HAP-1 (cell line): ENCODE results near the gene PTP4A2.

Experiments
- DNase-seq, 2 experiments: peaks; one replicate each; pipeline ENCODE4 v3.0.0-alpha.2; 2016 to 2020; ENCODE audit warnings: low spot score in 2 of 2
- H3K27me3 ChIP-seq: fragments of 250-450 bp; sonication (Bioruptor Pico); 2 replicates; pipeline ENCODE4 v1.5.1; 2020; ENCODE audit warnings: low read depth, mild to moderate bottlenecking, moderate library complexity
- H3K36me3 ChIP-seq: fragments of 250-450 bp; sonication (Bioruptor Pico); replicated peaks from 2 replicates; pipeline ENCODE4 v1.5.1; 2020; ENCODE audit warnings: mild to moderate bottlenecking
- H3K4me1 ChIP-seq: fragments of 250-450 bp; sonication (Bioruptor Pico); 2 replicates; pipeline ENCODE4 v1.5.1; 2020; ENCODE audit warnings: mild to moderate bottlenecking
- H3K4me3 ChIP-seq: fragments of 250-450 bp; sonication (Bioruptor Pico); 2 replicates; pipeline ENCODE4 v1.5.1; 2020; ENCODE audit warnings: mild to moderate bottlenecking, moderate library complexity
- H3K9me3 ChIP-seq: fragments of 250-450 bp; sonication (Bioruptor Pico); 2 replicates; pipeline ENCODE4 v1.5.1; 2020; ENCODE audit warnings: mild to moderate bottlenecking, moderate library complexity
- in situ Hi-C: fragments of 300-500 bp; cut with MboI; formaldehyde crosslinking; loops from 3 replicates; pipeline ENCODE4 v1.14.3; 2020; ENCODE audit warnings: low sequenced_read_pairs, inconsistent platforms, mixed read lengths

PTP4A2 gene

GRCh38 chr1:31938184-31938975 is at the start of gene PTP4A2:
TSS of gene PTP4A2 (minus strand) at chr1:31938368. CDS start at chr1:31919065, 19,303 bp downstream.
- peaks cover 43% of the 10 kb centered on the region for H3K4me1 ChIP-seq
- in situ Hi-C loops, result no loop called here

DNA sequence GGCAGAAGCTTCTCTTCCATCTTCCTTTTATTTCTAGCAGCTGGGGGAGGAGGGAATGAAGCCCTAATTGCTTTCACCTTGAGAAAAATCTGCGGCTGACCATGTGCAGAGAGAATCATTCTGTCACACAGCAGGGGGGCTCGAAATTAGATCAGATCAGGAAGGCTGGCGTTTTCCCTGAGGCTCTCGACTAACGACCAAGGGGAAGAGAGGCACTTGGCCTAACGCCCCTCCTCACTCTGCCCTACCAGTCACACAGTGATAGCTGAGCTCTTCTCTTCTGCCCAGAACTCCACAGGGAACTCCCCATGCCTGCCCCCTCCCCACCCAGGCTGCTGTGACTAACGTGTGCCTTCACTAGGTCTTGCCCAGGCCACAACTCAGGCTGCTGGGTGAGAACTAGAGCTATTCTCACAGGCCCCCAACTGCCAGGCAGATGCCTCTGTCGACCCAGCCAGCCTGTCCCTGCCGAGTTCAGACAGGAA is 49.0 kb upstream of the PTP4A2 start:
- in situ Hi-C loops, result no loop called here
- Histone ChIP-seq H3K4me1 (no peaks in the 10 kb centered on the region), H3K27me3 (no peaks in the 10 kb centered on the region), H3K4me3 (no peak overlapping the region), H3K36me3 (no peaks in the 10 kb centered on the region), H3K9me3 (no peaks in the 10 kb centered on the region)
- DNase-seq, result peak in 1 of 2 experiments; percentile 17

More at GRCh38 chr1:31938184-31938975, at the start of gene PTP4A2:
- no peaks in the 10 kb centered on the region for H3K9me3 ChIP-seq
- DNase-seq, result peak; percentile 91 to 96
- no peaks in the 10 kb centered on the region for H3K36me3 ChIP-seq
- H3K4me3 ChIP-seq, result peak within 1 kb of the TSS; percentile 64
- H3K27me3 ChIP-seq, result no peaks in the 10 kb centered on the region

DNA sequence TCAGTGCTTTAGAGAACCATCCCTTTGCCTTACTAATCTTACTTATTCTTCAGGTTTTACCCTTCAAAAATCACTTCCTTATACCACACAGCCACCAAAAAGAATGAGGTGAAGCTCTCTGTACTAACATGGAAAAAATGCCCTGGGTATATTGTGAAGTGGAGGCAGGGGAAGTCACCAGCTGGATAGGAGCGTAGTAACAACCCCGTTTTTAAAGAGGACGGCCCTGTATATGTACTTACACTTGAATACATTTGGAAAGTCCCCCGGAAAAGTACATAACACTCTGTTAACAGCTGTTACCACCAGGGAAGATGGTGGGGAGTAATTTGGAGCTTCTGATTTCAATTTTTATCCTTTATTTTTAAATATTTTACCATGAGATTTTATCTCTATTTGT is 47.3 kb upstream of the PTP4A2 start:
- Histone ChIP-seq H3K4me3 (no peak overlapping the region), H3K36me3 (no peaks in the 10 kb centered on the region), H3K27me3 (no peaks in the 10 kb centered on the region), H3K4me1 (no peaks in the 10 kb centered on the region), H3K9me3 (no peaks in the 10 kb centered on the region)
- in situ Hi-C loops, result no loop called here
- DNase-seq, result no peak

DNA sequence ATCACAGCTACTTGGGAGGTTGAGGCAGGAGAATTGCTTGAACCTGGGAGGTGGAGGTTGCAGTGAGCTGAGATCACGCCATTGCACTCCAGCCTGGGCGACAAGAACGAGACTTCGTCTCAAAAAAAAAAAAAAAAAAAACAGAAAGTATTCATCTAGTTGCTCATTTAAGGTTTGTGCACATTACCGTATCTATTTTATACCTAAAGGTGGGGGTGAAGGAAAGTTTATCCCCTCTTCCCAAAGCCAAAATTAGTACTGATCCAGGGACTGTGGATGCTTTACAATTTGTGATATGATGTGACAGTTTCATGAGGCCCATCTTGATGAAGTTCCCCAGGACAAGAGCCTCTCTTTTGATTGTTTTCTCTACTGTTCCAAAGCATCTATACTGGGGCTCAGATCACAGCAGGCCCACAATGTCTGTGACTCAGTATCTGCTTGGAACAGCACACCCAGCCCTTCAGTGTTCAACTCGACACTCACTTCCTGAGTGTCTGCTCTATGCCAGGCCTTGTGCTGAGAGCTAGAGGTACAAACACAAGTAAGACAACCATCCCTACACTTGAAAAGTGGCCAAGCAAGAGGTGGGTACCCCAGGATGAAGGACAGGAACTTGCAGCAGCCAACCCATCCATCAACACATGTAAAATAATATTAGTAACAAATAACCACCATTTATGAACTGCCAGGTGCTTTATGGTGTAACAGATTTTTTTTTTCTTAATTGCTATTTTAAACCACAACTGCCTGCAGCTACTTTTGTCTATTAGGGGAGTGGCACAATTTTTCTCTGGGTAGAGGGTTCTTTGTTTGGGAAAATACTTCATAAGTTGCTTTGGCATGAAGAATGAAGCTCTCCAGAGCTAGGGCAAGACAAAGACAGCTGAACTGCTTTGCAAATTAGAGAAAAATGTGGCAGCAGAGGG is 46.5 kb upstream of the PTP4A2 start:
- in situ Hi-C loops, result no loop called here
- no peak for DNase-seq
- no peaks in the 10 kb centered on the region for H3K27me3 ChIP-seq
- H3K4me1 ChIP-seq, result no peaks in the 10 kb centered on the region
- no peaks in the 10 kb centered on the region for H3K9me3 ChIP-seq
- no peaks in the 10 kb centered on the region for H3K36me3 ChIP-seq
- no peak overlapping the region for H3K4me3 ChIP-seq

GRCh38 chr1:31981972-31982371 is 43.8 kb upstream of the PTP4A2 start:
- H3K27me3 ChIP-seq, result no peaks in the 10 kb centered on the region
- in situ Hi-C loops, result no loop called here
- H3K9me3 ChIP-seq, result no peaks in the 10 kb centered on the region
- H3K4me3 ChIP-seq, result no peak overlapping the region
- H3K36me3 ChIP-seq, result no peaks in the 10 kb centered on the region
- no peaks in the 10 kb centered on the region for H3K4me1 ChIP-seq
- no peak for DNase-seq

DNA sequence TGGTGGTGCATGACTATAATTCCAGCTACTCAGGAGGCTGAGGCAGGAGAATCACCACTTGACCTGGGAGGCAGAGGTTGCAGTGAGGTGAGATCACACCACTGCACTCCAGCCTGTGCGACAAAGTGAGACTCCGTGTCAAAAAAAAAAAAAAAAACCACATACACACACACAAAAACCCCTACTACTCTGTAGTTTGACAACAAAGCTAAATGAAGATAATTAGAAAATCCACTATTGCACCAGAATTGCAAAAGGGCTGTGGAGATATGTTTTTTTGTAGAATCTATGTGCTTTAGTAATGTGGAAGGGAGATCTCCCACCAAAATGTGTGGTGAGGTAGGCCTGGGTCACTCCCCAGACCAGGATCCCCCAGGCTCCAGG is 43.3 kb upstream of the PTP4A2 start:
- DNase-seq, result no peak
- H3K4me3 ChIP-seq, result no peak overlapping the region
- no peaks in the 10 kb centered on the region for H3K4me1 ChIP-seq
- no peaks in the 10 kb centered on the region for H3K36me3 ChIP-seq
- in situ Hi-C loops, result no loop called here
- H3K9me3 ChIP-seq, result no peaks in the 10 kb centered on the region
- no peaks in the 10 kb centered on the region for H3K27me3 ChIP-seq

DNA sequence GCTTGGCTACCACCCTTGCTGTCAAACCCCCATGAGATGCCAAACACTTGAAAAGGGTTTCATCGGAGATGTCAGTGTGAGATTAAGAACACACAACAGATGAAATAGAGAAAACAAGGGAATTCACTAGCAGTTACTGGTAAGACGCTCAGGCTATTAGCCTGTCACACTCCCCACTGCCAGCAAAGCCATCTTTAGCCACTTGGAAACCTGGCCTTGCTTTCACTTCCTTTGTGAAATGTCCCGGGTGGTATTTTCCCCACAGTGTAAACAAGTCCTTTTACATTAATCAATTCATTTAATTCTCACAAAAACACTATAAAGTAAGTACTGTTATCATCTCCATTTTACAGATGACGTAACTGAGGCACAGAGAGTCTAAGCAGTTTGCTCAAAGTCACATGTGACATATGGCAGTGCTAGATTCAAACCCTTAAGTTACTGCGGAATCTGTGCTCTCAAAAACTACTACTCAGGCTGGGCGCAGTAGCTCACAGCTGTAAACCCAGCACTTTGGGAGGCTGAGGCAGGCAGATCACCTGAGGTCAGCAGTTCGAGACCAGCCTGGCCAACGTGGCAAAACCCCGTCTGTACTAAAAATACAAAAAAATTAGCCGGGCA is 42.8 kb upstream of the PTP4A2 start:
- in situ Hi-C loops, result no loop called here
- Histone ChIP-seq H3K4me3 (no peak overlapping the region), H3K9me3 (no peaks in the 10 kb centered on the region), H3K36me3 (no peaks in the 10 kb centered on the region), H3K27me3 (no peaks in the 10 kb centered on the region), H3K4me1 (no peaks in the 10 kb centered on the region)
- DNase-seq, result no peak

DNA sequence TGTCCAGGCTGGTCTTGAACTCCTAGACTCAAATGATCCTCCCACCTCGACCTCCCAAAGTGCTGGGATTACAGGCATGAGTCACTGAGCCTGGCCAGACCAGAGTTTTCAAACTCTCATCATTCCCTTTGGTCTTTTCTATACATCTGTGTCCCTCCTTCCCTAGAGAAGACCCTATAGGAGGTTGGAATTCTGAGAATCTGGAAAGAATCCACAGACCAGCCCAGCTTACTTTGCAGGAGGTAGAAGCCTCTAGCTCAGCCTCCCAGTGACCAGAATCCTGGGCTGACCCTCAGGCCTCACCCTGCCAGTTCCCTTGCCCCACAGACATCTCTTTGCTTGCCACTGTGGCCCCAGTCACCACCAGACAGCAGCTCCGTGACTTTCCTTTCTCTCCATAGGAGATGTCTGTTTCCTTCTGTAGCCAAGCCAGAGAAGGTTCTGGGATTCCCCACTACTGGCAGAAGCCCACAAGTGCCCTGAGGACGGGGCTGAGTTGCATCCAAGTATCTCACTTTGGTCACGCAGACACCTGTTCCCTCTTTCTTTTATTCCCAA is 40.8 kb upstream of the PTP4A2 start:
- no peaks in the 10 kb centered on the region for H3K9me3 ChIP-seq
- H3K36me3 ChIP-seq, result no peaks in the 10 kb centered on the region
- no peak overlapping the region for H3K4me3 ChIP-seq
- no peak for DNase-seq
- in situ Hi-C loops, result no loop called here
- no peaks in the 10 kb centered on the region for H3K4me1 ChIP-seq
- no peaks in the 10 kb centered on the region for H3K27me3 ChIP-seq

DNA sequence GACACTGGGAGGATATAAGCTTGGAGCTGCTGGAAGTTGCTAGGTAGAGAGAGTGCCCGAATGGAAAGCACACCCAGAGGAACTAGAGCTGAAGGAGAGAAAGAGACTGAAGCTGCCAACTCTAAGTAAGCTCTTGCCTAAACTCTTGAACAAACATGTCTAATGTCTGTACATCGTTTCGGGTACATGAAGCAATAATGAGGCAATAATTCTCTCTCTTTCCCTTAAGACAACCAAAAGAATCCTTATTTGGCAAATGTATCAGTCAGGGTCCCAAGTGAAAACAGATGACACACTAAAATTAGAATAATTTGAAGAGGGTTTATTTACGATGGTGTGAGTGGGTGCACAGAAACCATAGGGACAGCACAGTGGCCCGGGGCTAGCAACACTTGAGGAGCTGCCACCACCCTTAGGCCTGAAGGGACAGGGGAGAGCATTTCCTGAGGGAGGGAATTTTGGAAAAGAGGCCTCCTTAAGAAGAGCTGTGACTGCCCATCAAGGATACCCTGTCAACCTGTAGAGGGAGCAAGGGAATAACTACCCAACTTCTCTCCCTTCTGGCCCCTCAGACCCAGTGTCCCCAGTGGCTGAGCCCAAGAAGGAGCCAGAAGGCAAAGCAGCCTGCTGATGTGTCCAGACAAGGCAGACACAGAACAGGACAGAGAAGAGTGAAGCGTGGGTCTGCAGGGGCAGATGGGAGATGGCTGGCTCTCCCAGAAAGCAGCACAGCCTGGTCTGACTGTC is 39.4 kb upstream of the PTP4A2 start:
- H3K4me1 ChIP-seq, result no peaks in the 10 kb centered on the region
- H3K27me3 ChIP-seq, result no peaks in the 10 kb centered on the region
- in situ Hi-C loops, result no loop called here
- H3K4me3 ChIP-seq, result no peak overlapping the region
- DNase-seq, result peak; percentile 21 to 55
- no peaks in the 10 kb centered on the region for H3K9me3 ChIP-seq
- H3K36me3 ChIP-seq, result no peaks in the 10 kb centered on the region

- Histone ChIP-seq H3K9me3 (no peaks in the 10 kb centered on the region), H3K4me3 (no peak overlapping the region), H3K27me3 (no peaks in the 10 kb centered on the region), H3K36me3 (no peaks in the 10 kb centered on the region), H3K4me1 (no peaks in the 10 kb centered on the region)
- DNase-seq, result no peak
- in situ Hi-C loops, result no loop called here
Observed at GRCh38 chr1:31976401-31976800, 38.2 kb upstream of the PTP4A2 start.

DNA sequence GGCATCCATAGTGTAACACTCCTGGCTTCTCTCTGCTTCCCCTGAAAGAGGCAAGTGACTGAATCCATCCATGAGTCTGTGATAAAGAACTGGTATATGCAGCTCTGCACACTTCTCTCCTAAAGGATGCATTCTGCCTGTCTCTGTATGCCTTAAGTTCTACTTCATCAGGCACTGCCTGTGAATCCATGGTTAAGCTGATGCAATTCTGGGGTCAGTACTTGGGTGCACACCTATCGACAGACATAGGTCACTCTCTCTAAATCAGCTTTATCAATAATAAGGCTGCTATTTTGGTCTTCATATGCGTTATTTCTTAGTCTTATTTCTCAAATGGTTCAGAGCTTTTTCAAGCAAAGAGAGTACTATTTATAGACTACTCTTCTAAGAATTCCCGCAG is 32.7 kb upstream of the PTP4A2 start:
- no peaks in the 10 kb centered on the region for H3K27me3 ChIP-seq
- no peak overlapping the region for H3K4me3 ChIP-seq
- H3K36me3 ChIP-seq, result no peaks in the 10 kb centered on the region
- H3K4me1 ChIP-seq, result no peaks in the 10 kb centered on the region
- DNase-seq, result no peak
- in situ Hi-C loops, result no loop called here
- H3K9me3 ChIP-seq, result no peaks in the 10 kb centered on the region

DNA sequence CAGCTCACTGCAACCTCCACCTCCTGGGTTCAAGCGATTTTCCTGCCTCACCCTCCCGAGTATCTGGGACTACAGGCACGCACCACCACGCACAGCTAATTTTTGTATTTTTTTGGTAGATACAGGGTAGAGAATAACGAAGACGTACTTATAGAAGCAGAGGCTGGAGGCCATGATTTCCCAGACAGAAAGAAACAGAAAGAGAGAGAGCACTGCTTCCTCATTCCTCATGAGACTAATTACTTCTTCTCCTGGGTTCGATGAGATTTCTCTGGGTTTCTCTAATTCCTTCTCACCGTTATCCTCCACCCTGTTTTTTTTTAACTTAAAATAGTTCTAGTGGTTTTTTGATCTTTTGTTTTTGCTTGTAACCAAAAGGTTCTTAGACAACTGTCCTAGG is 23.4 kb upstream of the PTP4A2 start:
- DNase-seq, result no peak
- Histone ChIP-seq H3K4me3 (no peak overlapping the region), H3K36me3 (no peaks in the 10 kb centered on the region), H3K9me3 (no peaks in the 10 kb centered on the region), H3K4me1 (no peaks in the 10 kb centered on the region), H3K27me3 (no peaks in the 10 kb centered on the region)
- in situ Hi-C loops, result loop anchor here (10.0 kb wide), 1 partner anchor 297 kb away; no protein-coding TSS in a partner anchor
